Stimulated activated CD8-positive, alpha-beta memory T cell treated with anti-CD3 and anti-CD28 coated beads, Interleukin-12 subunit alpha, Interleukin-12 subunit beta, amount 100 ng/mL, for 24 hours (primary cell): ENCODE results near the gene SORCS2.

Experiments used
- DNase-seq: peaks from one replicate; pipeline ENCODE4 v3.0.0-alpha.2; 2020; ENCODE audit errors: extremely low read depth

Gene SORCS2

DNA sequence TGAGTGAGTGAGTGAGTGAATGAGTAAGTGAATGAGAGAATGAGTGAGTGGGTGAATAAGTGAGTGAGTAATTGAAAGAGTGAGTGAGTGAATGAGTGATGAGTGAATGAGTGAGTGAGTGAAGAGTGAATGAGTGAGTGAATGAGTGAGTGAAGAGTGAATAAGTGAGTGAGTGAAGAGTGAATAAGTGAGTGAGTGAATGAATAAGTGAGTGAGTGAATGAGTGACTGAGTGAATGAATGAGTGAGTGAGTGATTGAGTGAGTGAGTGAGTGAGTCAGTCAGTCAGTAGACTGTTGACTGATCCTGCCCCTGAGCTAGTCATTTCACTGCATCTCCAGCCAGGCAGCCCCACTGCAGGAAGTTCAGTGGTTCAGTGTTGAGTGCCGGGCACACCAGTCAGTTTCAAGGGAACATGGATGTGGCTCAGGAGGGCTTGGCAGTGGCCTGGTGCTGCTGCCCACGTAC is 470.8 kb downstream of the SORCS2 start:
- DNase-seq = no peak

DNA sequence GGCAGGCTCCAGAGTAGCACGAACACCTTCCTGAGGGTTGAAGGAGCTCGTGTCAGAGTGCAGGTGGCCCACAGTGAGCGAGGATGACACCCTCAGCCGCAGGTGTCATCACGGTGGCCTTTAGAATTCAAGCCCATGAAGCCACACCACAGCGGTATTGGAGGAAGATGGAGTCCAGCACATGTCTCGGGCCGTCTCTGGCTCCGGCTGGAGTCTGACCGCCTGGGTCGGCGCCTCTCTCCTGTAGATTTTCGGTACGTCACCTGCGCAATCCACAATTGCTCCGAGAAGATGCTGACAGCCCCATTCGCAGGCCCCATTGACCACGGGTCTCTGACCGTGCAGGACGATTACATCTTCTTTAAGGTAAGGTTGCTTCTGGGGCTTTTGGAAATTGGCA is 471.8 kb downstream of the SORCS2 start:
- DNase-seq = no peak

DNA sequence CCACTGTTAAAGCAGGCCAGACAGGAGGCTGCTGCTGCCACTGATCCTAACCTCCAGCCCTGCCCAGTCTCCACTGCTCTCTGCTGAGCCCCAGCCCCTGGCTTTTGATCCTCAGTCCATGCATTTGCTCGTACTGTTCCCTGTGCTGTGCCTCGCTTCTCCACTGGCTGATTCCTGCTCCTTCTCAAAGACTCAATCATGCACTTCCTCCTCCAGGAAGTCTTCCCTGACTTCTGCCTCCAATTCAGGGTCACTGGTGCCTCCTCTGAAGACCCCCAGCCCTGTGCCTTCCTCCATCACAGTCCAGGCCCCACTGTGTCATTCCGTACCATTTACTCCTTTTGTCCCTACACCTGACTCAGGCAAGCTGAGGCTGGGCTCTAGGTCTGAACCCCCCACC is 473.0 kb downstream of the SORCS2 start:
- DNase-seq = no peak

DNA sequence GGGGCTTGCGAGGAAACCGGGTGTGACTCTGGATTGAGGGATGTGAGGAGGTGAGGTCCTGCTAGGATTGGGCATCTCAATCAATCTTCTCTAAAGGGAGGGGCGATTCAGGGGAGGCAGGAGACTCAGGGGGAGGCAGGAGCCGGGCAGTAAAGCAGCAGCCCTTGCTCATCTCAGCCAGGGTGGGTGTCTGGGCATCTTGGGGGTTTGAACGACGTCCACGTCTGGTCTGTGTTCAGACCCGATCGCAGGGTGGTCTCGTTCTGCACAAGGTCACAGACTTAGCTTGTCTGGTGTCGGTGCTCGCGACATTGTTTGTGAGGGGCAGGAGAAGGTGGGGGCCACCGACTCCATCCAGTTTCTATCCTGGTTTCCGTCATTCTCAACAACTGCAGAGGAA is 473.7 kb downstream of the SORCS2 start:
- no peak for DNase-seq

DNA sequence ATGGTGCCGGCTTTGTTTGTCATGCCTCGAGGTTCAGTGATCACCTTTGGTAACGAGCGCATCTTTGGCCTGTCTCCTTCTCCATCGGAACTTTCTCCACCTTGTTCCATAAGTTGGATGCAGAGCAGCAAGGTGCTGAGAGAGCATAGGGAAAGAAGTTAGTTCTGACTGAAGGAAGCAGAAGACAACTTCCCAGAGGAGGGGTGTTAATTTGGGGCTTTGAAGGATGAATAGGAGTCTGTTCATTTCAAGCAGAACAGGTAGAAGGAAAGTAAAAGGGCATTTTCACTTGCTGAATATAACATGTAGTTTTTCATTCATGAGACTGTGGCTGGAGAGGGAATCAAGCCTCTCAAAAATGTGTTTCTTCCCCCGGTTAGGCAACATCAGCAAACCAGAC is 474.4 kb downstream of the SORCS2 start:
- DNase-seq = no peak

DNA sequence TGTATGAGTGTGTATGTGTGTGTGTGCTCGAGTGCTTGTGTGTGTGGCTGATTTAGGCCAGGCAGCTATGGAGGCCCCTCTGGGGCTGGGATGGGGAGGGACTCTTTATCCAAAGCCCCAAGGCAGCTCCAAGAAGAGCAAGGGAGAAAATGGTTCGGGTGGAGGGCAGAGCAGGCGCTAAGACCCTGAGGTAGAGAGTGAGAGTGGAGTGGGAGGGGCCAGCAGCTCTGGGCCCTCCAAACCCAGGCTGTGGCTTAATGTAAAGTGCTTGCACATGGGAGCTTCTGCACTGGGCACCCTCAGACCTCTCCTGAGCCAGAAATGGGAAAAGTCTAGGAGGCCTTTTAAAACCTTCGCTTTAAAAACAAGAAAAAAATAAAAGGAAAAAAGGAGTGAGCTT is 475.9 kb downstream of the SORCS2 start:
- DNase-seq = no peak

DNA sequence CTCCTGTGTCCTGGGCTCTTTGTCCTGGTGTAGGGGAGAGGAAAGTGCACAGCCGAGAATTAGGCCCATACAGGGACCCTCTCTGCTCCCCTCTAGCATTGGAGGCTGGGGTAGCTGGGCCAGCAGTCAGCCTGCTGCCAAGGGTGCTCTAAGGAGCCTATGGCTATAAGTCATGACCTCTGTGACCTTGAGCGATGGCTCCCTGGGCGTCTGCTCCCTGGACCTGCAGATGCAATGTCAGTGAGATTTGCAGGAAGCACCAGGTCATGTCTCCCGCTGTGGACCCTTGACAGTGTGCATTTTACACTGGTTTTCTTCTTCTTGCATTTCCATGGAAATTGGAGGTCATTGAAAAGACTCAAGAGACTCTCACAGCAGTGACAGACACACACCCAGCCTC is 476.5 kb downstream of the SORCS2 start:
- DNase-seq = no peak

DNA sequence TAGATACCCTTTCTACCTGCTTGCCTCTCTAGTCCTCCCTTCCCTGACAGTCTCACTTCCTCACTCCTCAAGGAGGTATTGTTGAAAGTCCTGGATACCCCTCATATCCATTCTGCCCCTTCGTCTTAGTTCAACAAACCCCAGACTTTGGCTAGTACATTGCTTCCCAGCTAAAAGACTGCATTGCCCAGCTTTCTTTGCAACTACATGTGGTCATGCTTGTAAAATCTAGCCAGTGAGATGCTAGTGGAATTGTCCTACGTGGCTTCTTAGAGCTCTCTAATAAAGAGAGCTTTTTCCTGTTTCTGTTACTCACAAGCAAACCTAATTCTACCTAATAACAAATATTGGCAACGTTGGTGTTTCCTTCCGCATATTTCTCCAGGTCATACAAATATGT is 480.3 kb downstream of the SORCS2 start:
- no peak for DNase-seq

DNA sequence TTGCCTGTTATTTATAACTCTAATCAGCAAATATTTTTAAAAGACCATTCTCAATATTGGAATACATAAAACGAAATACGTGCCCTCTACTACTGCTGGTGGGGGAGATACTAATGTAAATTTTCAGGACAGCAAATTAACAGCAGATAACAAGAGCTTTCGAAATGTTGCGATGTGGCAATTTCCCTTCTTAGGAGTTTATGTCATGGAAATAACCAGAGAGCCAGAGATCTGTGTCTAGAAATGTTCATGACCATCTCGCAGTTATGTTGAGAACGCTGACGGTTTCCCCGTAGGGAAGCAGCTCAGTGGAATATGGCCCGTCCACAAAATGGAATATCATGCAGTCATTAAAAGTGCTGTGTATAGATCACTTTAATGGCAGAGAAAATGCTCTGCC is 480.8 kb downstream of the SORCS2 start:
- DNase-seq = no peak

DNA sequence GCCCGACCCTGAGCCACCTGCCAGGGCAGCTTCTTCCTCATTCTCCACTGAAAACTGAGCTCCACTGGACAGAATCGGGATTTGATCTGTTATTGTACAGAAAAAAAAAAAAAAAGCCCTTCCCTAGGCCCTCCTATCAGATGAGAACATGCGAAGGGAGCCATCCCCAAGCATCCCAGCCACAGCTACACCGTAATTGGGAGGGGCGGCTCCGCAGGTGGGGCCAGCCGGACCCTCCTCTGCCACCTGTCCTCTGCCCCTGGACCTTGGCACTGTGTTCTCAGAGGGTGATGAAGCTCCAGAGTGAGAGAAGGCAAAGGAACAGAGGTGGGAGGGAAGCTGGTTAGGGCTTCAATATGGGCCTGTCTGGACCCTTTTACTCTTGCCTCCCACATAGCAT is 482.4 kb downstream of the SORCS2 start:
- DNase-seq = no peak

DNA sequence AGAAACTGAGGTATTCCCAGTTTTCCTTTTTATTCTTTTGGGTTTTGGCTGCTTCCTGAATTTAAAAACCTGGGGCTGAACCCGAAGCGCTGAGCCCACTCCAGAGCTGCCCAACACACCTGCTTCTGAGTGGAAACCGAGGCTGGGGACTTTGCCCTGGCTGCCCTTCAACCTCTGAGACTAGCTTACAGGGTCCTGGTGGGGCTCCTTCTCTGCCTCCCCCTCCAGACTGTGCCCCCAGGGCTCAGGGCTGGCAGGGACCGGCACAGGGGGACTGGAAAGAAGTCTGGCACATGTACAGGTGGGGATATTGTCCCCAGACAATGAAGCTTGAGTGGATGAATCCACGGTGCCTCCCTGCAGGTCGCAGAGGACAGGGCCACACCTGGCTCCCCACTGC is 482.8 kb downstream of the SORCS2 start:
- DNase-seq = no peak

DNA sequence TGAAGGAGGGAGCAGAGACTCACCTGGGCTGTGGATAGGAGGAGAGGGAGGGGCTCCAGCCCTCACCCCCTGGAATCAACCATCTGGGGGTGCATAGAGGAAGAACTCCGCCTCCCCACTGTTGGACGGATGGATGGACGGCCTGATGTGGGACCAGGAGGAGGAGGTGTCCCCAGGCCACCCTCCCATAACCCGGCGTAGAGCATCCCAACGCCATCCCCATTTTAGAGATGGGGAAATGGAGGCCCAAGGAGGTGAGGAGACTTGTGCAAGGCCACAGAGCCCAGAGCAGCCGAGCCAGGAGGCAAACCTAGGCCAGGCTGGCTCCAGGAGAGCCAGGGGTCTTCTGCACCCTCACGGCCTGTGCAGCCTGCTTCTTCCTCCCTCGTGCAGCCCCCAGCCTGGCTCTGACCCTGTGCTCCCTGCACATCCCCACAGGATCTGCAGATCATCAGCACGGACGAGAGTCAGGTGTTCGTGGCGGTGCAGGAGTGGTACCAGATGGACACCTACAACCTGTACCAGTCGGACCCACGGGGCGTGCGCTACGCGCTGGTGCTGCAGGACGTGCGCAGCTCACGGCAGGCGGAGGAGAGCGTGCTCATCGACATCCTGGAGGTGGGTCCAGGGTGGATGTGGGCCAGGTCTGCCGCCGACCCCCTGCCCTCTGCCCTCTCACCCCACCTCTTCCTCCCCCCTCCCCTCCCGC is 483.4 kb downstream of the SORCS2 start:
- no peak for DNase-seq

DNA sequence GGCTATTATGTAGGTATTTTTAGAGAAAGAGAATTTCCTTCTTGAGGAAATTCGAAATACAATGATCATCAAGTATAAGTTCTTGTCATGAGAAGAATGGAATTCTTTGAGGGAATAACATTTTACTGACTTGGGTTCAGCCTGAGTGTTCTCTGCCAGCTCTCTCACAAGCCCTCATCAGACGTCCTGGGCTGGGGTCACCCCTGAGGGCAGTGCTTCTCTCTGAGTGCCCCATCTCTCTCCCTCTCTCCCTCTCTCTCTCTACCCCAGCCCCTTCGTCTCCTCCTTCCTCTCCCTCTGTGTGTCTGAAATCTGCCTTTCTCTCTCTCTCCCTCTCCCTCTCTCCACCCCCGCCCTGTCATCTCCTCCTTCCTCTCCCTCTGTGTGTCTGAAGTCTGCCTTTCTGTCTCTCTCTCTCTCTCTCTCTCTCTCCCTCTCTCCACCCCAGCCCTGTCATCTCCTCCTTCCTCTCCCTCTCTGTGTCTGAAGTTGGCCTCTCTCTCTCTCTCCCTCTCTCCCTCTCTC is 484.1 kb downstream of the SORCS2 start:
- no peak for DNase-seq

DNA sequence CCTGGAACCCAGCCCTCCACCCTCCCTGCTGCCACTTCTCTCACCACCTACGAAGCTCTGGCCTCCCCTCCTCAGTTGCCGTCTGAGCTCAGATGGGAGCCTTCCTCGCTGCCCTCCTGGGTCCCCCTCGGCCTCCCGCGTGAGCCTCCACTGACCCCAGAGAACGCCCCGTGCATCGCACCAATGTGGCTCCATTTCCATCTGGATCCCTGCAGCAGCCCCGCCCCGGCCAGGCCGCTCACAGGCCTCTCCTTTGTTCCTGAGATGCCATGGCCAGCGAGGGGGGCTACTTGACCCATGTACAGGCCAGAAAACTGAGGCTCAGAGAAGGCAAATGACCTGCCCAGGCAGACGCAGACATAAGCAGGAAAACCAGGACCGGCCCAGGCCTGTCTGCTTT is 484.7 kb downstream of the SORCS2 start:
- DNase-seq = no peak

DNA sequence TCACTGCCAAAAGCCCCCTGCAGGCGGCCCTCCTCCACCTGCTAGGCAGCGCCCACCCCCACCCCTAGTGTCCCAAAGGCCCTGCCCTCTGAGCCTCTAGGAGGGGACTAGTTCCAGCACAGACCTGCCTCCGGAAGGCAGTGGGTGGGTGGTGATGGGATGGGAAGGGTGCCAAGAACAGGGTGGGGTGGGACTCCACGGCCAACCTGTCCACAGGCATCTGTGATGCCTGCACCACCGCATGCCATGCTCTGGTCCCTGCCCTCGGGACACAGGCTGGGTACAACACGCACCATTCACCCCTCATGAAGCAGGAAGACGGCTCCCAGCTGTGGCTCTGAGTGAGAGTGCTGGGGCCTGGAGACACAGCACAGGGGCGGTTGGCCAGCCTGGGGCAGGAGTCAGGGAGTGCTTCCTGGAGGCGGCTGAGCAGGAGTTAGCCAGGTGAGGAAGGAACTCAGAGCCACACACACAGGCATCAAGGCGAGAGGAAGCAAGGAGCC is 485.5 kb downstream of the SORCS2 start:
- DNase-seq = no peak

DNA sequence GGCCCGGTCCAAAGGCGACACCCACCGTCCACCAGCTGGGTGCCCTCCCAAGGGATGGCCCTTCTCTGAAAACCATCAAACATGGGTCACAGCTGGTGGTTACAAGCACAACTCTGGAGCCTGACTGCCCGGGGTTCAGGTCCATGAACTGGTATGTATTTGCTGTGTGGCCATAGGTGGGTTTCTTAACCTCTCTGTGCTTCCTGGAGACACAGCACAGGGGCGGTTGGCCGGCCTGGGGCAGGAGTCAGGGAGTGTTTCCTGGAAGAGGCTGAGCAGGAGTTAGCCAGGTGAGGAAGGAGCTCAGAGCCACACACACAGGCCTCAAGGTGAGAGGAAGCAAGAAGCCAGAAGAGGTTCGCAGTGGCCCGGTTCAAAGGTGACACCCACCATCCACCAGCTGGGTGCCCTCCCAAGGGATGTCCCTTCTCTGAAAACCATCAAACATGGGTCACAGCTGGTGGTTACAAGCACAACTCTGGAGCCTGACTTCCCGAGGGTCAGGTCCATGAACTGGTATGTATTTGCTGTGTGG is 486.0 kb downstream of the SORCS2 start:
- DNase-seq = no peak

DNA sequence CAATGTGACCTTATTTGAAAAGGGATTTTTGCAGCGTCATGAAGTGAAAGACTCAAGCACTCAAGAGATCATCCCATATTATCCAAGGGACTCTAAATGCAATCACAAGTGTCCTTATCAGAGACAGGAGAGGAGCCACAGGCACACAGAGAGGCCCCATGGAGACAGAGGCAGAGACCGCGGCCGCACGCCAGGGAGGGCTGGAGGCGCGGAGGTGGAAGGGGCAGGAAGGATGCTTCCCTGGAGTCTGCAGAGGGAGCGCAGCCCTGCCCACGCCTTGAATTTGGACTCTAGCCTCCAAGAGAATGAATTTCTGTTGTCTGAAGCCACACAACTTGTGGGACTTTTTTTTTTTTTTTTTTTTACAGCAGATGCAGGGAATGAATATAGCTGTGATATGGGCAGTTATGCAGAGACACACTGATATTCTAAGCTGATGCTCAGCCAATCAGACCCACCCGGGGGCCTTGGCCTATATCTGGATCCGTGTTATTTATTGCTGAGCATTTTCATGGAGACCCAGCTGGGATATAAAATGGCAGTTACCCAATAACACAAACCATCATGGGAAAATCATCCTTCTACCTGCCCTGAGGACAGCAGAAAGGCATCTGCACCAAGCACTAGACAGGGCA is 487.2 kb downstream of the SORCS2 start:
- no peak for DNase-seq

DNA sequence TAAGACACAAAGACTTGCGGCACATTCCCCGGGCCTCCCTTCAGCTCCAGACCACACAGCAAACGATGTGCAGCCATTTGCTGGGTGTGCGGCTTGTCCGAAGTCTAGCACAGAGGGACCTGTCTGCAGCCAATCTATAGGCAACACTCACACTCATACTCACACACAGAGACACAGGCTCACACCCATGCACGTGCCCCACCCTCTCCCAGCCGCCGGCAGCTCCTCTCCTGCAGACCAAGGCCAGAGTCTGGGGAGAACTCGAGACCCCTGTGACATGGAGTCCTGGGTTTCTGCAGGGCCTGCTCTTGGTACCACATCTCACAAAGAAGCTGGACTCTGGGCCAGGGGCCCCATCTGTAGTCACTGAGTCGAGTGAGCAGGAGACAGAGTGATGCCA is 487.8 kb downstream of the SORCS2 start:
- no peak for DNase-seq

DNA sequence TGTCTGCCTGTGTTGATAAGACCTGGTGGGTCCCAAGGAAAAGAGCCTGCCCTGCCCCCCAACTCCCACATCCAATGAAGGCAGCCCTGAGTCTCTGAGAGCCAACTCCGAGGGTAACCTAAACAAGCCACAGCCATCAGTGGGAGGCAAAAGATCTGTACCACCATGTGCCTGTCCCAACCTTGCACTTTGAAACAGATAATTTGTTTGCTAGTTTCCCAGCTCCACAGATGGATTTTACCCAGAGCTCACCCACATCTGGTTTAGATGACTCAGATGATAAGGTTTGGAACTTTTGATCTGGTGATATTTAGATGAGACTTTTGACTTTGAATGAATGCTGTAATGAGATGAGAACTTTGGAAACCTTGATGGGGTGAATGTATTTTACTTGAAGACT is 488.4 kb downstream of the SORCS2 start:
- DNase-seq = no peak

DNA sequence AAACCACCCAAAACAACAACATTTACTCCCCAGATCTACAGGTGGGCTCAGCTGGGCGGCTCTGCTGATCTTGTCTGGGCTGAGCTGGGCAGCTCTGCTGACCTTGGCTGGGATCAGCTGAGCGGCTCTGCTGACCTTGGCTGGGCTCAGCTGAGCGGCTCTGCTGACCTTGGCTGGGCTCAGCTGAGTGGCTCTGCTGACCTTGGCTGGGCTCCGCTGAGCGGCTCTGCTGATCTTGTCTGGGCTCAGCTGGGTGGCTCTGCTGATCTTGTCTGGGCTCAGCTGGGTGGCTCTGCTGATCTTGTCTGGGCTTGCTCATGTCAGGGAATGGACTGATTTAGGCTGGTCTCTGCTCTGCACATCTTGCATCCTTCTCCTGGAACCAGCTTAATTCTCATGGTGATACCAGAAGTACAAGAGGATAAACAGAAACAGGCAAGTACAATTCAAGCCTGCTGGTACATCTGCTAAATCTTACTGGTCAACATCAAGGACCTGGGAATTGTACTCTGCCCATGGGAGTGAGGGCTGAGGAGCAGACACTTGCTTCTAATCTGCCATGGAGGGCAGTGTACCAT is 490.9 kb downstream of the SORCS2 start:
- DNase-seq = no peak

DNA sequence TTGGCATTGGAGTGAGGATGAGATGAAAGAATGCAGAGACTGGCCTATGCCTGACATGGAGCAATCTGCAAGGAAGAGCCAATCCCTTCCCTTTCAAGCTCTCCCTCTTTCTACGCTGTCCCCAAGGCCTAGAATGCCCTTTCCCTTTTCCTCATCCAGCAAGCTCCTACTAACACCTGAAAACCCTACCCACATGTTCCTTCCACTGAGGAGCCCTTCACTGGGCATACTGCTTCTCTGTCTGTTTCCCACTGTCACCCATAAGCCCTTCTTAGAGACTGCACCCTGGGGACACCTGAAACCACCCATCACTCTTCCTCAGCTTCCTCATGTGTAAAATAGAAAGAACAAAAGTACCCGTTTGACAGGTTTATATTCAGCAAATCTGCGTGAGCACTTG is 492.0 kb downstream of the SORCS2 start:
- DNase-seq = no peak

DNA sequence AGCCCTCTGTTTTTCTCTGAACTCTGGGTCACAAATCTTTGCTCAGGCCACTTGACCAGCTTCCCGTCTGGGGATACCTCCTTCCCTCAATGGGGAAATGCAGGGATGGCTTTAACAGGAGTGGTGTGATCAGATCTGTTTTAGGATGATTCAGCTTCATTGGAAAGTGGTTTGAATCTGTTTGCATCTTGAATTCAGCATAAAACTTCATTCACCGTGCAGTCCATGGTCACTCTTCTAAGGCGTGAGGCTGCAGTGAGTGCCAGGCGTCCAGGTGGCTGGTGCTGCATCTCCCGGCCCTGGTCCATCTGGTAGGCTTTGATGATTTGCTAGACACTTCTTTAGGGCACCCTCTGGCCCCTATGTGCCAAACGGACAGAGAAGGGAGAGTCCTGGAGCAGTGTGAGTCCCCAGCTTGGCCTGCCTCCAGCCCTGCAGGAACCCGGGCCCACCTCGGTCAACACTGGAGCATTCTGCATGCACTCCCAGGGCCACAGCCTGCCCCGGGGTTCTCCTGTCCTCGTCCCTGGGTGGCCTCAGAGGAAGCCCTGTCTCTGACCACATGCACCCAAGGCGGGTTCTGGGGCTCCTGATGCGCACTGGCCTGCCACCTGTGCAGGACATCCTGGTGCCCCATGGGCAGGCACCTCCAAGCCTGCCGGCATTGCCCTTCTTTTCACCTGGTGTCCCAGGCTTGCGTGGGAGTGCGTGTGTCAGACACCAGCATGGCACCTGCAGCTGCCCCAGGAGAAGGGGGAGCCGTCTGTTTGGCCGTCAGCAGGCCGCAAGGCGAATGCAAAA is 493.9 kb downstream of the SORCS2 start:
- no peak for DNase-seq
